ENCODE data around the gene CD302. TPM values are rescaled to one million over a fixed set of nuclear protein-coding genes. Genes with fewer than 3 reads are reported as not detected.

Gene CD302, protein sequence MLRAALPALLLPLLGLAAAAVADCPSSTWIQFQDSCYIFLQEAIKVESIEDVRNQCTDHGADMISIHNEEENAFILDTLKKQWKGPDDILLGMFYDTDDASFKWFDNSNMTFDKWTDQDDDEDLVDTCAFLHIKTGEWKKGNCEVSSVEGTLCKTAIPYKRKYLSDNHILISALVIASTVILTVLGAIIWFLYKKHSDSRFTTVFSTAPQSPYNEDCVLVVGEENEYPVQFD
- 4.5 and 5.5 TPM in 2 replicates for total RNA-seq

GRCh38 chr2:159797543-159798375, at the start of gene CD302:
Gene CD302 (minus strand): TSS chr2:159798208. CDS start chr2:159798198, 10 bp downstream.

Other genes with a start within 250 kb of the CD302 start
- gene BAZ2B, start 181.7 kb downstream of the CD302 start, total RNA-seq = 57.8 and 88.5 TPM in 2 replicates
- 137 and 172 TPM in 2 replicates for gene MARCHF7, start 85.7 kb downstream of the CD302 start, total RNA-seq
- gene LY75, start 106.5 kb upstream of the CD302 start, total RNA-seq = 15.9 and 31.9 TPM in 2 replicates